Gastrocnemius medialis (tissue), 4 donors: ENCODE results near the gene EML5.

Experiments used
- CTCF ChIP-seq, 5 experiments: fragments of 450-650 bp in 3 of 5; fragments of 200-600 bp in 2 of 5; sonication (generic) in 2 of 5; IDR thresholded peaks in 4 of 5; conservative IDR thresholded peaks in 1 of 5; 1 replicate in 4 of 5; 2 replicates in 1 of 5; pipeline ENCODE4 v1.5.1; 2016 to 2019; ENCODE audit warnings: antibody characterized with exemption in 5 of 5, mild to moderate bottlenecking in 3 of 5, moderate library complexity in 3 of 5
- POLR2A ChIP-seq, 2 donors: fragments of 450-650 bp; IDR thresholded peaks; one replicate each; pipeline ENCODE4 v1.6.1; 2017; ENCODE audit warnings: antibody characterized with exemption in 2 of 2, mild to moderate bottlenecking in 2 of 2, moderate library complexity in 2 of 2

GRCh38 chr14:88804035-88804434 lies 11.3 kb upstream of the EML5 start:
- TF ChIP-seq CTCF (IDR thresholded peaks at IDR 0.05 in 4 of 5, conservative IDR thresholded peaks at IDR 0.05 in 1 of 5) (no peak), POLR2A (IDR thresholded peaks at IDR 0.05) (no peak)
